A673 (cell line): Measurements from ENCODE around the gene CEP44. TPM values are rescaled to one million over a fixed set of nuclear protein-coding genes. Genes with fewer than 3 reads are reported as not detected.

Source experiments
- BruUV-seq: library from RNA; stranded (reverse); fragments of 400-500 nt; replicated peaks from 2 replicates; lab custom pipeline; 2021; lab: Mats Ljungman, UMichigan
- CTCF ChIA-PET: fragments of 300-600 bp; sonication (Branson Sonifier 250); formaldehyde crosslinking; loops from one replicate; lab custom pipeline; 2022; ENCODE audit warnings: antibody characterized with exemption; lab: Charles Lee
- POLR2A ChIA-PET: fragments of 300-600 bp; sonication (Branson Sonifier 250); formaldehyde crosslinking; loops from one replicate; lab custom pipeline; 2022; ENCODE audit warnings: antibody characterized with exemption; ENCODE audit not compliant: low non-redundant PET; lab: Charles Lee
- DNase-seq: peaks from one replicate; pipeline ENCODE4 v3.0.0-alpha.2; 2015; ENCODE audit warnings: low spot score
- H3K27ac ChIP-seq: fragments of 200-600 bp; sonication (generic); 2 replicates; pipeline ENCODE4 v1.5.1; 2016; ENCODE audit warnings: mixed run types, low read depth, mild to moderate bottlenecking, mixed read lengths, antibody characterized with exemption, low read length; ENCODE audit not compliant: poor library complexity, severe bottlenecking
- H3K27me3 ChIP-seq: fragments of 200-600 bp; sonication (generic); replicated peaks from 2 replicates; pipeline ENCODE4 v1.6.1; 2017; ENCODE audit warnings: mixed run types, low read depth, mild to moderate bottlenecking, mixed read lengths, antibody characterized with exemption, low read length; ENCODE audit not compliant: insufficient read depth, poor library complexity
- H3K36me3 ChIP-seq: fragments of 200-600 bp; sonication (generic); 2 replicates; pipeline ENCODE4 v1.6.1; 2016; ENCODE audit warnings: mixed run types, mild to moderate bottlenecking, mixed read lengths, antibody characterized with exemption, low read length; ENCODE audit not compliant: insufficient read depth, poor library complexity, severe bottlenecking
- H3K4me1 ChIP-seq: fragments of 200-600 bp; sonication (generic); 2 replicates; pipeline ENCODE4 v1.6.1; 2017; ENCODE audit warnings: mixed run types, mild to moderate bottlenecking, mixed read lengths, antibody characterized with exemption, low read length; ENCODE audit not compliant: insufficient read depth, poor library complexity, severe bottlenecking
- H3K4me3 ChIP-seq: fragments of 200-600 bp; sonication (generic); 2 replicates; pipeline ENCODE4 v1.5.1; 2016; ENCODE audit warnings: low read depth, mixed run types, mild to moderate bottlenecking, mixed read lengths, low read length; ENCODE audit not compliant: poor library complexity, severe bottlenecking
- H3K9me3 ChIP-seq: fragments of 200-600 bp; sonication (generic); 2 replicates; pipeline ENCODE4 v1.6.1; 2016; ENCODE audit warnings: mixed run types, low read depth, mild to moderate bottlenecking, mixed read lengths, antibody characterized with exemption, low read length; ENCODE audit not compliant: poor library complexity, severe bottlenecking
- EZH2 ChIP-seq: fragments of 200-600 bp; sonication (generic); IDR thresholded peaks from 2 replicates; pipeline ENCODE4 v1.6.1; 2017; ENCODE audit warnings: borderline replicate concordance, low read depth, mild to moderate bottlenecking, mixed read lengths, antibody characterized with exemption, low read length; ENCODE audit not compliant: poor library complexity, severe bottlenecking
- intact Hi-C: fragments of 100-400 bp; cut with micrococcal nuclease; formaldehyde crosslinking; loops from one replicate; pipeline ENCODE4 v1.10.0; 2022; ENCODE audit not compliant: unreplicated experiment
- total RNA-seq: library from RNA; stranded (reverse); gene quantifications from 2 replicates; pipeline ENCODE4 v1.2.3, GENCODE V29; 2021
- TF ChIP-seq, protein P1 (sequence below): fragments of 300-800, 200-600 bp; sonication (generic); conservative IDR thresholded peaks from 2 replicates; pipeline ENCODE4 v1.5.1; 2017; ENCODE audit warnings: low read depth, mild to moderate bottlenecking, antibody characterized with exemption, low read length, moderate library complexity, mixed read lengths

The CEP44 gene
- total RNA-seq, 1 experiment from 2014 or later = 22.3 TPM

DNA sequence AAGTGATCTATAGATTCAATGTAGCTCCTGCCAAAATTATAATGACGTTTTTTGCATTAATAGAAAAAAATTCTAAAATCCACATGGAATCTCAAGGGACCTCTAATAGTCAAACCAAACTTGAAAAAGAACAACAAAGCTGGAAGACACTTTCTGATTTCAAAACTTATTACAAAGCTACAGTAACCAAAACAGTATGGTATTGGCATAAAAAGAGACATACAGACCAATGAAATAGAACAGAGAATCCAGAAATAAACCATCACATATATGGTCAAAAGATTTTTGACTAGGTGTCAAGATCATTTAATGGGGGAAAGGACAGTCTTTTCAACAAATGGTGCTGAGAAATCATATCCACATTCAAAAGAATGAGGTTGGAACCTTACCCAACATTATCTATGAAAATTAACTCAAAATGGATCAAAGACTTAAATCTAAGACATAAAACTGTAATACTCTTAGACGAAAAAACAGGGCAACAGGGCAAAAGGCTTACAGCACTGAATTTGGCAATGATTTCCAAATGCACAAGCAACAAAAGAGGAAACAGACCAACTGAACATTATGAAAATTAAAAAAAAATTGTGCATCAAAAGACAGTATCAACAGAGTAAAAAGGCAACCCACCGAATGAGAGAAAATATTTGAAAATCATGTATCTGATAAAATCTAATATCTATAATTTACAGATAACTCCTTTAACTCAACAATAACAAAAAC, 4.1 kb upstream of the CEP44 start:
- Histone ChIP-seq H3K27ac (no peak overlapping the region), H3K4me3 (no peak overlapping the region), H3K9me3 (peaks cover 10% of the 10 kb centered on the region), H3K4me1 (peaks cover 7% of the 10 kb centered on the region), H3K36me3 (no peaks in the 10 kb centered on the region), H3K27me3 (no peaks in the 10 kb centered on the region)
- no TSS peak for BruUV-seq
- ChIA-PET CTCF (no interaction called here), POLR2A (no interaction called here)
- intact Hi-C loops = no loop called here
- DNase-seq = no peak
- TF ChIP-seq, protein P1, sequence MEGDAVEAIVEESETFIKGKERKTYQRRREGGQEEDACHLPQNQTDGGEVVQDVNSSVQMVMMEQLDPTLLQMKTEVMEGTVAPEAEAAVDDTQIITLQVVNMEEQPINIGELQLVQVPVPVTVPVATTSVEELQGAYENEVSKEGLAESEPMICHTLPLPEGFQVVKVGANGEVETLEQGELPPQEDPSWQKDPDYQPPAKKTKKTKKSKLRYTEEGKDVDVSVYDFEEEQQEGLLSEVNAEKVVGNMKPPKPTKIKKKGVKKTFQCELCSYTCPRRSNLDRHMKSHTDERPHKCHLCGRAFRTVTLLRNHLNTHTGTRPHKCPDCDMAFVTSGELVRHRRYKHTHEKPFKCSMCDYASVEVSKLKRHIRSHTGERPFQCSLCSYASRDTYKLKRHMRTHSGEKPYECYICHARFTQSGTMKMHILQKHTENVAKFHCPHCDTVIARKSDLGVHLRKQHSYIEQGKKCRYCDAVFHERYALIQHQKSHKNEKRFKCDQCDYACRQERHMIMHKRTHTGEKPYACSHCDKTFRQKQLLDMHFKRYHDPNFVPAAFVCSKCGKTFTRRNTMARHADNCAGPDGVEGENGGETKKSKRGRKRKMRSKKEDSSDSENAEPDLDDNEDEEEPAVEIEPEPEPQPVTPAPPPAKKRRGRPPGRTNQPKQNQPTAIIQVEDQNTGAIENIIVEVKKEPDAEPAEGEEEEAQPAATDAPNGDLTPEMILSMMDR = no peak
- no peak for TF ChIP-seq EZH2

DNA sequence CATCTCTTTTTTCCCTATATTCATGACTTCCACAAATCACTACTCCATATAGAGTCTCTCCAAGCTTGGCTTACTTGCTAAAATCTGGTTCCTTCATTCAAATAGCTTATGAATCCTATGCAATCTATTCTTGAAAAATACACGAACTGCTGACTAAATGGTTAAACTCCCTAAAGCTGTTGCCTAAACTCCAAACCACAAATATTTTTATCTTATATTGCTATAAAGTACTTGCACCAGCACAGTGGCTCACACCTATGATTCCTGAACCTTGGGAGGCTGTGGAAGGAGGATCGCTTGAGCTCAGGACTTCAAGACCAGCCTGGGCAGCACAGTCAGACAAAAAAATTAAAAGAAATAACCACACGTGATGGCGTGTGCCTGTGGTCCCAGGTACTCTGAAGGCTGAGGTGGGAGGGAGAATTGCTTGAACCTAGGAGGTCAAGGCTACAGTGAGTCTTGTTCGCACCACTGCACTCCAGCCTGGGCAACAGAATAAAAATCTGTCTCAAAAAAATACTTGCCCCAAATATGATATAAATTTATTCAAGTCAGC, 2.5 kb upstream of the CEP44 start:
- ChIA-PET CTCF (interaction anchor here (0.7 to 1.0 kb wide), 2 partner anchors 57 to 917 kb away, joined by 3 to 4 read pairs; no protein-coding TSS in a partner anchor), POLR2A (no interaction called here)
- no peak overlapping the region for H3K4me3 ChIP-seq
- H3K4me1 ChIP-seq = peaks cover 15% of the 10 kb centered on the region
- DNase-seq = no peak
- no peaks in the 10 kb centered on the region for H3K36me3 ChIP-seq
- BruUV-seq = no TSS peak
- intact Hi-C loops = no loop called here
- H3K27me3 ChIP-seq = no peaks in the 10 kb centered on the region
- peaks cover 10% of the 10 kb centered on the region for H3K9me3 ChIP-seq
- H3K27ac ChIP-seq = no peak overlapping the region
- TF ChIP-seq, protein P1 = no peak
- no peak for TF ChIP-seq EZH2

DNA sequence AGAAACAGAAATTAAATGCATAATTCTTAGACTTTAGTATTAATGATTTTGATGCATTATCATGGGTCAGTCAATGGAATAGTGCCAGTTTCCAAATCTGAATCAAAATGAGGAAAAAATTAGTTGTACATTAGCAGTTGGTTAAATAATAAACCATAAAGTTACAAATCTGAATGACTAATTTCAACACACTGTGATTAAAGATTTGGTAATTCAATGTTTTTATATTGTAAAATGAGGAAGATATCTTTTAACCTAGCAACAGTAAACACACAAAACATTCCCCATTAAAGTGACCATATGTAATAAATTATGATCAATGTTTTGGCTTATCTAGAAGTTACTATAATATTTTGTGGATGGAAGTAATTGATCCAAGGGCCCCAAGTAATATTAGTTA, 1.8 kb upstream of the CEP44 start:
- ChIA-PET POLR2A (no interaction called here), CTCF (no interaction called here)
- Histone ChIP-seq H3K9me3 (peaks cover 10% of the 10 kb centered on the region), H3K27ac (no peak overlapping the region), H3K4me1 (peaks cover 15% of the 10 kb centered on the region), H3K27me3 (no peaks in the 10 kb centered on the region), H3K36me3 (no peaks in the 10 kb centered on the region), H3K4me3 (peak overlapping the region; percentile 63)
- DNase-seq = no peak
- TF ChIP-seq, protein P1 = no peak
- no peak for TF ChIP-seq EZH2
- intact Hi-C loops = no loop called here
- BruUV-seq = no TSS peak
